H1 (cell line): ENCODE results near the gene HOXB6. TPM values are rescaled to one million over a fixed set of nuclear protein-coding genes. Genes with fewer than 3 reads are reported as not detected.

Experiments
- CTCF ChIA-PET: fragments of 300-600 bp; sonication (Branson Sonifier 250); formaldehyde crosslinking; loops from one replicate; lab custom pipeline; 2021; ENCODE audit not compliant: partially characterized antibody; lab: Charles Lee
- POLR2A ChIA-PET: fragments of 300-600 bp; sonication (Branson Sonifier 250); formaldehyde crosslinking; loops from one replicate; lab custom pipeline; 2021; ENCODE audit warnings: inconsistent platforms; ENCODE audit not compliant: partially characterized antibody; lab: Charles Lee
- DNase-seq, 2 experiments: peaks; one replicate each; pipeline versions ENCODE4 v3.0.0 to v3.0.0-alpha.2; 2010 to 2022; ENCODE audit warnings: low spot score in 2 of 2, low read depth in 1 of 2, mixed read lengths in 1 of 2
- FAIRE-seq: peaks from 2 replicates; lab custom pipeline; 2011; peaks lifted over from hg19 to GRCh38; lab: Jason Lieb, UNC
- H2AFZ ChIP-seq: 2 replicates; pipeline ENCODE4 v1.8.1; 2012; ENCODE audit warnings: low read length, inconsistent platforms
- H2AK5ac ChIP-seq: 2 replicates; pipeline ENCODE4 v1.6.1; 2013; ENCODE audit warnings: low read depth, low read length
- H2BK120ac ChIP-seq: replicated peaks from 2 replicates; pipeline ENCODE3; 2013; ENCODE audit warnings: low read depth, low read length, inconsistent platforms
- H2BK12ac ChIP-seq: 2 replicates; pipeline ENCODE4 v1.6.1; 2013; ENCODE audit warnings: low read depth, low read length
- H2BK15ac ChIP-seq: 2 replicates; pipeline ENCODE4 v1.6.1; 2013; ENCODE audit warnings: low read length
- H2BK20ac ChIP-seq: 2 replicates; pipeline ENCODE4 v1.6.1; 2013; ENCODE audit warnings: low read length
- H2BK5ac ChIP-seq: 2 replicates; pipeline ENCODE4 v1.6.1; 2013; ENCODE audit warnings: low read depth, low read length
- H3K14ac ChIP-seq: 2 replicates; pipeline ENCODE4 v1.6.1; 2013; ENCODE audit warnings: inconsistent platforms; ENCODE audit not compliant: insufficient read length
- H3K18ac ChIP-seq: 2 replicates; pipeline ENCODE4 v1.6.1; 2013; ENCODE audit warnings: low read length; ENCODE audit errors: extremely low read depth
- H3K23ac ChIP-seq: 2 replicates; pipeline ENCODE4 v1.6.1; 2013; ENCODE audit warnings: inconsistent platforms; ENCODE audit not compliant: insufficient read length
- H3K23me2 ChIP-seq: 2 replicates; pipeline ENCODE4 v1.6.1; 2013; ENCODE audit warnings: low read depth, low read length
- H3K27ac ChIP-seq: 2 replicates; pipeline ENCODE4 v1.6.1; 2011; ENCODE audit warnings: low read depth, low read length, inconsistent platforms
- H3K27me3 ChIP-seq, 4 experiments: replicated peaks in 1 of 4; 1 replicate in 1 of 4; 2 replicates in 3 of 4; pipeline versions ENCODE4 v1.6.1 to v1.8.1; 2011 to 2013; ENCODE audit warnings: low read length in 3 of 4, mild to moderate bottlenecking in 3 of 4, inconsistent platforms in 2 of 4, mixed read lengths in 2 of 4, moderate library complexity in 1 of 4; ENCODE audit not compliant: control insufficient read depth in 3 of 4, insufficient read depth in 3 of 4; ENCODE audit errors: extremely low read depth in 1 of 4
- H3K36me3 ChIP-seq, 4 experiments: 2 replicates each; pipeline versions ENCODE4 v1.6.1 to v1.8.1; 2011 to 2013; ENCODE audit warnings: mild to moderate bottlenecking in 4 of 4, low read length in 3 of 4, moderate library complexity in 2 of 4, control low read depth in 1 of 4, inconsistent platforms in 1 of 4; ENCODE audit not compliant: insufficient read depth in 4 of 4, control insufficient read depth in 2 of 4
- H3K4ac ChIP-seq: replicated peaks from 2 replicates; pipeline ENCODE3; 2013; ENCODE audit warnings: low read length, low read depth, mixed read lengths, inconsistent platforms; ENCODE audit not compliant: insufficient read length
- H3K4me1 ChIP-seq, 4 experiments: replicated peaks in 1 of 4; 1 replicate in 1 of 4; 2 replicates in 3 of 4; pipeline versions ENCODE4 v1.6.1 to v1.8.1; 2011 to 2013; ENCODE audit warnings: low read length in 3 of 4, inconsistent platforms in 2 of 4, mixed read lengths in 1 of 4; ENCODE audit not compliant: insufficient read depth in 4 of 4, control insufficient read depth in 3 of 4
- H3K4me2 ChIP-seq, 2 experiments: 2 replicates each; pipeline versions ENCODE4 v1.6.1 to v1.8.1; 2011 to 2013; ENCODE audit warnings: low read depth in 2 of 2, low read length in 2 of 2, control low read depth in 1 of 2, inconsistent platforms in 1 of 2, mild to moderate bottlenecking in 1 of 2; ENCODE audit not compliant: insufficient read depth in 1 of 2
- H3K4me3 ChIP-seq, 4 experiments: fragments of 200-600, 300-600 bp in 1 of 4; sonication (generic), shearing (Covaris generic), sonication (Bioruptor Twin) in 1 of 4; 2 replicates each; pipeline versions ENCODE4 v1.5.1 to v1.8.1; 2011 to 2016; ENCODE audit warnings: low read length in 4 of 4, low read depth in 3 of 4, control low read depth in 2 of 4, inconsistent platforms in 2 of 4, mild to moderate bottlenecking in 2 of 4, mixed read lengths in 1 of 4, moderate library complexity in 1 of 4; ENCODE audit not compliant: insufficient read depth in 2 of 4; ENCODE audit errors: extremely low read depth in 1 of 4
- H3K56ac ChIP-seq: replicated peaks from 2 replicates; pipeline ENCODE3; 2013; ENCODE audit warnings: low read depth, mild to moderate bottlenecking, mixed read lengths, low read length, inconsistent platforms; ENCODE audit not compliant: insufficient read length
- H3K79me1 ChIP-seq: 2 replicates; pipeline ENCODE4 v1.6.1; 2013; ENCODE audit warnings: low read depth, low read length, control low read depth
- H3K79me2 ChIP-seq, 2 experiments: 2 replicates each; pipeline versions ENCODE4 v1.6.1 to v1.8.1; 2012 to 2013; ENCODE audit warnings: low read length in 2 of 2, mild to moderate bottlenecking in 2 of 2, inconsistent platforms in 1 of 2; ENCODE audit not compliant: insufficient read depth in 2 of 2, control insufficient read depth in 1 of 2
- H3K9ac ChIP-seq, 4 experiments: replicated peaks in 1 of 4; 1 replicate in 1 of 4; 2 replicates in 3 of 4; pipeline versions ENCODE4 v1.6.1 to v1.8.1; 2011 to 2013; ENCODE audit warnings: low read depth in 3 of 4, low read length in 3 of 4, control low read depth in 2 of 4, mild to moderate bottlenecking in 2 of 4, moderate library complexity in 2 of 4, inconsistent platforms in 1 of 4; ENCODE audit errors: extremely low read depth in 1 of 4
- H3K9me3 ChIP-seq, 2 experiments: 2 replicates each; pipeline versions ENCODE4 v1.6.1 to v1.8.1; 2012 to 2013; ENCODE audit warnings: mild to moderate bottlenecking in 2 of 2, moderate library complexity in 2 of 2, control low read depth in 1 of 2, inconsistent platforms in 1 of 2, low read depth in 1 of 2, low read length in 1 of 2, mixed read lengths in 1 of 2; ENCODE audit not compliant: insufficient read depth in 2 of 2
- H4K20me1 ChIP-seq, 2 experiments: replicated peaks in 1 of 2; 2 replicates each; pipeline versions ENCODE3 to v1.8.1; 2011 to 2013; ENCODE audit warnings: inconsistent platforms in 2 of 2, low read length in 2 of 2, mild to moderate bottlenecking in 1 of 2; ENCODE audit not compliant: insufficient read depth in 2 of 2, control insufficient read depth in 1 of 2
- H4K5ac ChIP-seq: 2 replicates; pipeline ENCODE4 v1.6.1; 2013; ENCODE audit warnings: low read length, low read depth, mixed read lengths, inconsistent platforms; ENCODE audit not compliant: insufficient read length
- H4K8ac ChIP-seq: 2 replicates; pipeline ENCODE4 v1.8.0; 2013; ENCODE audit warnings: mild to moderate bottlenecking, moderate library complexity, low read length, inconsistent platforms; ENCODE audit not compliant: insufficient read depth; ENCODE audit errors: extremely low read depth
- H4K91ac ChIP-seq: replicated peaks from 2 replicates; pipeline ENCODE3; 2013; ENCODE audit warnings: low read length, mixed read lengths, inconsistent platforms; ENCODE audit not compliant: insufficient read length
- CBX8 ChIP-seq: fragments of 300-800, 300-1000 bp; sonication (generic); IDR thresholded peaks from 2 replicates; pipeline ENCODE4 v1.7.1; 2016; ENCODE audit warnings: low read depth, low read length, borderline replicate concordance
- EZH2 ChIP-seq: fragments of 200-600 bp; sonication (generic); IDR thresholded peaks from 2 replicates; pipeline ENCODE4 v1.7.1; 2012; ENCODE audit warnings: low read depth, mild to moderate bottlenecking, moderate library complexity, low read length, inconsistent platforms; ENCODE audit not compliant: severe bottlenecking
- NRF1 ChIP-seq: IDR thresholded peaks from 2 replicates; pipeline ENCODE4 v1.6.1; 2011; ENCODE audit warnings: mild to moderate bottlenecking, low read depth, low read length, improper control_type of control experiment
- RNF2 ChIP-seq: fragments of 200-900, 300-1000 bp; sonication (generic); IDR thresholded peaks from 2 replicates; pipeline ENCODE4 v1.7.1; 2016; ENCODE audit warnings: borderline replicate concordance, low read depth, mild to moderate bottlenecking, antibody characterized with exemption, low read length; ENCODE audit not compliant: poor library complexity, severe bottlenecking; ENCODE audit errors: missing control alignments
- SUZ12 ChIP-seq: fragments of 200-600 bp; sonication (generic); IDR thresholded peaks from 2 replicates; pipeline ENCODE4 v1.6.1; 2012; ENCODE audit warnings: mild to moderate bottlenecking, inconsistent platforms, low read length, moderate library complexity, mixed read lengths
- WGBS, 2 experiments: shearing (Covaris generic) in 1 of 2; methylation state at CpG; one replicate each; pipeline versions ENCODE4 v1.1.6 to v1.1.7; 2013 to 2015; ENCODE audit warnings: low lambda C conversion rate in 2 of 2, mixed read lengths in 2 of 2, inconsistent platforms in 1 of 2, low coverage in 1 of 2, missing lambda C conversion rate in 1 of 2; ENCODE audit not compliant: insufficient replicate concordance in 2 of 2, insufficient coverage in 1 of 2, insufficient read length in 1 of 2; ENCODE audit errors: extremely low coverage in 1 of 2, missing lambda C conversion rate in 1 of 2; 5-methylcytosine and 5-hydroxymethylcytosine counted together
- polyA plus RNA-seq, 7 experiments: library from polyadenylated mRNA; depleted of rRNA in 3 of 7; stranded (reverse) in 5 of 7; unstranded in 2 of 7; fragments of >200 nt in 5 of 7; fragments of 200-250 nt in 2 of 7; gene quantifications; 1 replicate in 5 of 7; 2 replicates in 1 of 7; 4 replicates in 1 of 7; pipeline versions ENCODE4 v1.2.1 to v1.2.3, GENCODE V29; 2011 to 2013; ENCODE audit warnings: missing spikeins in 2 of 7, mixed read lengths in 2 of 7
- total RNA-seq: library from RNA; stranded (reverse); fragmentation: NEBNext Ultra II Directional; extraction: Animal tissue kit (Norgen Biotek cat#: 25700); gene quantifications from 2 replicates; pipeline ENCODE4 v1.2.1, GENCODE V29; 2021

Gene HOXB6
- total and polyA plus RNA-seq, 2 of the 8 experiments (the other 6 are each of a cell fraction or from before 2014, with no cell fraction given), result not detected

DNA sequence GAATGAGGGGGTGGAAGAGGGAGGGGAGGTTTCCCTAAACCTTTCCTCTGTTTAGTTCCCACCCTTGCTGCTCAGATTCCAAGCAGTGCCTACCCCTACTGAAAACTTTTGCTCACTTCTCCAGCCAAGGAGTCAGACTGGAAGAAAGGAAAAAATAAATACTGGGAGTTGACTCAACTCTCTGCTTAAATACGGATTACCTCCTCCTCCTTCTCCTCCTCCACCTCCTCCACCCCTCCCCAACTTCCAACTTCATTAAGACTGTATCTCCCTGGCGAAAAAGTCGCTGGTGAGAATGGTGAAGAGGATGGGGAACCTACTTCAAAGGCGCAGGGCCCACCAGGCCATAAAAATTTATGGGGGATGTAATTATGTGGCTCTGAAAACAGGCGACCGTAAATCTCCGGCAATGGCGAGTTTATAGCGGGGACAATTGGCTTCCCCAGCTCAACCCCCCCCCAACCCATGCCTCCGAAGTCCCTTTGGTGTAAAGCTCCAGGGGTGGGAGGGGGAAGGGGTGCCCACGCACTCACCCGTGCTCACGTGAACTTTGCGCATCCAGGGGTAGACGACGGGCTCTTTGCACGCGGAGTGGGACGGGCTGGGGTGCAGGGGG is 27.3 kb downstream of the HOXB6 start:
- Histone ChIP-seq H3K4me1 (peaks cover 0 to 13% (median 4%) of the 10 kb centered on the region in 4 experiments; a peak in 5 of 7 replicates), H3K56ac (no peak overlapping the region), H2BK120ac (no peak overlapping the region), H2BK12ac (no peak overlapping the region)
- FAIRE-seq, result no peak
- TF ChIP-seq SUZ12, result peak; percentile 91
- TF ChIP-seq EZH2, result peak; percentile 93
- TF ChIP-seq CBX8, result peak; percentile 73; the same call in 1 of the 2 replicates
- TF ChIP-seq NRF1, result no peak
- TF ChIP-seq RNF2, result peak; percentile 43
- TF ChIP-seq, all 59 proteins: peak for 4
- Histone ChIP-seq H3K23ac (no peak overlapping the region), H4K8ac (no peak overlapping the region), H3K18ac (no peak overlapping the region), H3K4ac (no peak overlapping the region), H3K23me2 (no peaks in the 10 kb centered on the region), H3K79me1 (no peaks in the 10 kb centered on the region), H2AK5ac (no peak overlapping the region), H3K4me3 (peak overlapping the region in 1 of 4 experiments; percentile 22; a peak in 1 of 8 replicates), H3K79me2 (no peaks in the 10 kb centered on the region), H3K9ac (no peak overlapping the region), H4K5ac (no peak overlapping the region), H2BK15ac (no peak overlapping the region), H4K91ac (no peak overlapping the region), H3K14ac (no peak overlapping the region), H3K27me3 (peaks cover 99 to 100% (median 100%) of the 10 kb centered on the region in 4 experiments), H3K36me3 (peaks cover 0 to 6% (median 0%) of the 10 kb centered on the region in 4 experiments; a peak in 1 of 8 replicates), H4K20me1 (peaks cover 19 to 41% of the 10 kb centered on the region in 2 experiments), H3K4me2 (peak overlapping the region in 1 of 2 experiments; percentile 48; a peak in 2 of 4 replicates), H2AFZ (no peak overlapping the region), H3K27ac (no peak overlapping the region), H3K9me3 (no peaks in the 10 kb centered on the region), H2BK5ac (no peak overlapping the region), H2BK20ac (no peak overlapping the region)
- DNase-seq, result no peak
- ChIA-PET POLR2A (no interaction called here), CTCF (interaction anchor here (1.4 kb wide), 1 partner anchor 14 kb away, joined by 4 read pairs; no protein-coding TSS in a partner anchor)
- WGBS, 2 experiments, result 13% methylated on average over 9 of the region's 19 CpGs; no CpG with 5 or more reads in 1 of the 2 experiments
